NCI-H510A treated with DMSO at 0.1 percent for 48 hours (cell line): ENCODE results near the gene RAB34.

Experiments
- DNase-seq: peaks from one replicate; lab custom pipeline; 2025; lab: John Stamatoyannopoulos, UW

The RAB34 gene, protein sequence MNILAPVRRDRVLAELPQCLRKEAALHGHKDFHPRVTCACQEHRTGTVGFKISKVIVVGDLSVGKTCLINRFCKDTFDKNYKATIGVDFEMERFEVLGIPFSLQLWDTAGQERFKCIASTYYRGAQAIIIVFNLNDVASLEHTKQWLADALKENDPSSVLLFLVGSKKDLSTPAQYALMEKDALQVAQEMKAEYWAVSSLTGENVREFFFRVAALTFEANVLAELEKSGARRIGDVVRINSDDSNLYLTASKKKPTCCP

DNA sequence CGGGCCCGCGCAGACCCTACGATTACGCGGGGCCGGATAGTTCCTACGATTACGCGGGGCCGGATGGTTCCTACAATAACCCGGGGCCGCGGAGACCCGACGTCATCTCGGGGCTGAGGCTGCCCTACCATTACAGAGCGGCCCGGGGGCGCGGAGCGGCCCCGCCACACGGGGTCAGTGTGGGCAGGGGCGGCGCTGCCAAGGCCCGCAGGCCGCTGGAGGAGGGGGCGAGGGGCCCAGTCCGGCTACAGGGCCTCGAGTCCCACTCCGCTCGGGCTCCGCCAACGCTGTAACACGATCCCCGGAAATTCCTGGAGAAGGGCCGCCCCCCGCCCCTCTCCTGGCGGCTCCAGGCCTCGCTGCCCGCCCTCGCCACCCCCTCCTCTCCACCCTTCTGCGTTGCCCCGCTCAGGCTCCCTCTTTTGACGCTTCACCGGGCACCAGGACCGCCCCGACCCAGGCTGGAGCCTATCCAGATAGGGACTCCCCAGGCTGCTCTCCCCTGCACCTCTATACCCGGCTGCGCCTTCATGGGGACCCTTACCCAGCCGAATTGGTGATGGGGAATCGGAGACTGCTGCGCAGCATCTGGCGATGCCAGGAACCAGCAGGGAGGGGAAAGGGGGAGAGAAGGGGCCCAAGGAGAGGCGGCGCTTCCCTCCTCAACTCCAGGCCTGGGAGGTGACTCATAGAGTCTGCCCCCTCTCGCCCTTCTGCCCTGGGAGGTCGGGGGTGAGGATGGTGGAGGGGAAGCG is at the start of gene RAB34:
RAB34 (minus strand) TSS at position 291 of the 755 bp plus-strand sequence. CDS start 602 bp downstream, outside the sequence.
- peak; percentile 96 for DNase-seq

DNA sequence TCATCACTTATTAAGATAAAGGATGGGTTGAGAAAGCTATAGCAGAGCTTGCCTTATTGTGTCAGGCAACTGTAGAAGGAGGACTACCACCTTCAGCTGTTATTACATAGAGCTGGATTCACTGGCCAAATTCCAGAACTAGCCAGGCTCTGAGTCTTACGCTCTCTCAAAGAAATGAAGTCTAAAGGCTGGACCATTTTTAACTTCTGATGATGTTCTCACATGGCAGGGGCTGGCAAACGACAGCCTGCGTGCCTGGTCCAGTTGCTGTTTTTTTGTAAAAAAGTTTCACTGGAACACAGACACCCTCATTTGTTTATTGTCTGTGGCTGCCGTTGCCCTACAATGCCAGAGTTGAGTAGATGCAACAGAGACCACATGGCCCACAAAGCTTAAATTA is 47.4 kb upstream of the RAB34 start:
- no peak for DNase-seq

DNA sequence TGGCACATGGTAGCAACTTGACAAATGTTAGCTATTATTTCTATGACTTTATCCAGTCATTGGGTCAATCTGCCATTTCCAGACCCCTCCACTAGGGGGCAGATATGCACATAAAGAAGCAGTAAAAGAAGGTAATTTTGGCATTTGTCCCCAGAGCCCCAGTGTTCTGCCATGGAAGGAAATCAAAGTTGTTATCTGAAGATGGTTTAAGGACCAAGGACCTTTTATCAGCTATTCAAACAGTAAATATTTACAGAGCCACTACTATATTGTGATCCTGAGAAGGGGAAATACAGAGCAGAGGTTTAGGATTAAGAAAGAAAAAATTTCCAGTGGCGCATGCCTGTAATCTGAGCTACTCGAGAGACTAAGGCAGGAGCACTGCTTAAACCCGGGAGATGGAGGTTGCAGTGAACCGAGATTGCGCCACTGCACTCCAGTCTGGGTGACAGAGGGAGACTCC is 46.2 kb upstream of the RAB34 start:
- DNase-seq = peak; percentile 83

DNA sequence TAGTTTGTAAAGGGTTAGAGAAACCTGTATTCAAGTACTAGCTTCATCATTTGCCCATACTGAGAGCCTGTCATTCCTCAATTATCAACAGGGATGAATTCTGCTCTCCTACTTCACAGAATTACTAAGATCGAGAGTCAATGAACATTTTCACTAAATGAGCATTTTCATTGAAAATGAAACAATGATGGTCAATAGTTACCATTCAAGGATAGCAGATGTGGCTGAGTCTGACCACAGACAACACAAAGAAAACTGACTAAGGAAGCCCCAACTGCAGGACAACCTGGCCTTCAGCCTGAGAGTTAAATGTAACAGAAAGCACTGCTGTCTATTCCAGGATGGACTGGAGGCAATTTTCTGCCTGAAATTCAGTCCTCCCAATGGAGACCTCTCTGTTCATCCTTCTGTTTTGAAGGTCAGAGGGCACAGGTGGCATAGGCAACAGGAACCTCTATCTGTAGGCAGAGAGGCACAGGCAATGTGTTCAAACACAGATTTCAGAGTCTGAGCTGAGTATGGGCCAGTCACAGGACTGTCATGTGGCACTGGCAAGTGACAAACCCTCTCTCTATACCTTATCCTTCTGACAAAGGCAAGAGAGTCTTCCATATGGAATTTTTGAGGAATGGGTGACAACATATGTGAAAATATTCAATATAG is 45.6 kb upstream of the RAB34 start:
- no peak for DNase-seq

DNA sequence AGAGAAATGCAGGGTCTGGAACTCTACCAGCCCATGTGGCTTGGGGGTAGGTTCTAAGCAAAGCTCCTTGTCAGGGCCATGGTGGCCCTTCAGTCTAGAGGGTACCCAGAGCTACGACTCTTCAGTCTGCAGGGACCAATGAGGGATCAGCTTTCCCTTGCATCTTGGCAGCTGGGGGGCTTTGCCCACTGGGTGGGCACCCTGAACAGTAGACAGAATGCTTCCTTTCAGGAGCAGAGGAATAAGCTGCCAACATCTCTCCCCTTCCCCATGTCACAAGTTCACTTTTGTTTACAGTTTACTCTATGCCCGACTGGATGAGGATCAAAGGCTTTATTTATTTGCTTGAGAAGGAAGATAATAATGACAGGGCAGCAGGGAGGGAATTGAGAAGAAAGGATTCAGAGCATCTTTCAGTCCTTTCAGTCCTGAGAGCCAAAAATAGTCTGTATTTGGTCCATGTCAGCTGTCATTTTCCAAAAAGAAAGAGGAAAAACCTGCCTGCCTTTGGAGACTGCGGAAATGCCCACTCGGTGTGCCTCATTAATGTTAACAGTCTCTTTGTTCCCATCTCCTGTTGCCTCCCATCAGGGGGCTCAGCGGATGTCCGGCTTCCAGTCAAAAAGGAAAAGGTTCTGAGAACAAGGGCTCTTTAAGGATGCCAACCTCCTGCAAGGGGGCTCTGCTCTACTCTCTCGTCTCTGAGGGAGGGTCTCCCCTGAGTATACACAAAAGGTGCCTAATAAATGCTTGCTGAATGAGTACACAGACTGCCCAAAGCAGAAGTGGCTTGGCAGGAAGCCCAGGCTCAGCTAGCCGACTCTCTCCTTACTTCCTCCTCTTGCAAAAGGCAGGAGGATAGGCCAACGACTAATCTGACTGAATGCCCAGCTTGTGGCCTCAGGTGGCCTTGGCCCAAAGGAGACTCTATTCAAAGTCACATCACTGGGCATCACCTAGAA is 43.2 kb upstream of the RAB34 start:
- DNase-seq = peak; percentile 58

DNA sequence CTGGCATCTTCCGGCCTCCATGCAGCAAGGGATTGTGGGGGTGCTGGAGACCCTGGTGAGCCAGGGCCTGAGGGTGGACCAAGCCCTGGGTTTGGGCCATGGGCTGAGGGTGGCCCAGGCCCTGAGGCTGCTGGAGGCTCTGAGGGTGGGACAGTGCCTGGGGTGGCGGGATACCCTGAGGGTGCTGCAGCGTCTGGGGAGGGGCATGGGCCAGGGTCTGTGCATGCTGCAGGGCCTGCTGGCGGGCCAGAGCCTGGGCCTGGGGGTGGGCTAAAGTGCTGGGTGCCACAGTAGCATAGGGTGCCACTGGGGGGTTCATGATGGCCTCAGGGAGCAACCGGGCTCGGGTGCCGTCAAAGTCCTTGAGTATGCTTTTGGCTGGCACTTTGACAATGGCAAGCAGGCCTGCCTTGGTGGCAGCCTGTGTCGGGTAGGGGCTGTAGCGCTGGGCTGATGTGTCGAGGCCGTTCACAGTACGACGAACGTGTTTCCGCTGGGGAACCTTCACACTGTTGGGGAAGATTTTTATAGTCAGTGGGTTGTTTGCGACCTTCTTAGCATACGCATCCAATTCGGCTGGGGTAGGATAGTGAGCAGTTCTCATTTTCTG is 41.7 kb upstream of the RAB34 start:
- no peak for DNase-seq

DNA sequence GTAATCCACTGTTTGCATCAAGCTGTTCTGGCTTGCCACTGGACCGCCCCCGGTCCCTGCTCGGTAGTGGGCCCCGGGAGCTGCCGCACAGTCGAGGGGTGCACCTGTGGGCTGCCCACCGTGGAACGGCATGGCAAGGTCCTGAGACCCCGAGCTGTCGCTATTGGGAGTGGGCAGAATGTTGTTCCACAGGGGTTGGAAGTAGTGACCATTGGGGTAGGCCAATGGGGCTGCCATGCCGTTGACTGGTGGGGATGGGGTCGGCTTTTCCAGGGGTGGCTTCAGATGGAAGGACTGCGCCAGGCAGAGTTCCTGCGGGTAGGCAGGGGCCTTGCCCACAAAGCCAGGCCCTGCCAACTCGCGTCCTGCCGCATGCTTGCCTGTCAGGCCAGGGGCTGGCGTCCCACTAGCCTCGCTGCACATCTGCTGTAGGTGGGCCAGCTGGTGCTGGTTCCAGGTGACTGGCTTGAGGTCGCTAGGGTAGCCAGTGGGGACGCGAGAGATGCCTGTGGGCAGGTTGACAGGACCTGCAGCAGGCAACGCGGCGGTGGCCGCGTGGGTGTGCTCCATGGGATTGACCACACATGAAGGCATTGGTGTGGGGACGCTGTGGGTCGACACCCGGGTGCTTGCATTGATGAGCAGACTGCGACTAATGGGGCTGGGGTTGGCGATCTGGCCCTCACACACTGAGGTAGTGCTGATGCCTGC is 40.9 kb upstream of the RAB34 start:
- no peak for DNase-seq

DNA sequence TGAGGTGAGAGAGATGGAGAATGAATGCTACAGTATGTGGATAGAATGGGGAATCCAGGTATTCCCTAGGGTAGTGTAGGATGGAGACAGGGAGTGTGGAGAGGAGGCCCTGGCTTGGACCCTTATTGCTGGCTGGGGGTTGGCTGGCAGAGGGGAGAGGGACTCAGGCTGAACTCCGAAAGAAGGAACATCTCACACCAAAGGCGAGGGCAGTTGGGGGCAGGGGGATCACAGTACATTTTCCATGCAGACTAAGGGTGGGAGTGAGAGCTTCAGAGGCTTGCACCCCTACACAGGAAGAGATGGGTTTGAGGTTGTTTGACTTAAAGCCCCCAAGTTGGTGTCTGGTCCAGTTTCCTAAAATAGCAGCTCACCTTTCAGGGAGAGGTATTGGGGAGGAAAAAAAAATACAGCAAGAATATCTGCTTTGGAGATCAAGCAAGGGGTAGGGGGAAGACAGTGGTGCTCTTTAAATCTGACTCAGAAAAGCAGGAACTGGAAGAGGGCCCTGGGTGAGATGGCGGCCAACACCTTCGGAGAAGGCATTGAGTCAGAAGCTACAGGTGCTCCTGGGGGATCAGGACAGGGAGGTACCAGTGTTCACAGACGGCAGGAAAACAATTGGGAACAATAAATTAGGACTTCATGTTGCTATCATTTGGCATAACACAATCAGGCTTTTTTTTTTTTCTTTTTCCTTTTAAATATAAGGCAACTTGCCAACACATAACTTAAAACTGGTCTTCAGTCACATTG is 38.6 kb upstream of the RAB34 start:
- DNase-seq = no peak

DNA sequence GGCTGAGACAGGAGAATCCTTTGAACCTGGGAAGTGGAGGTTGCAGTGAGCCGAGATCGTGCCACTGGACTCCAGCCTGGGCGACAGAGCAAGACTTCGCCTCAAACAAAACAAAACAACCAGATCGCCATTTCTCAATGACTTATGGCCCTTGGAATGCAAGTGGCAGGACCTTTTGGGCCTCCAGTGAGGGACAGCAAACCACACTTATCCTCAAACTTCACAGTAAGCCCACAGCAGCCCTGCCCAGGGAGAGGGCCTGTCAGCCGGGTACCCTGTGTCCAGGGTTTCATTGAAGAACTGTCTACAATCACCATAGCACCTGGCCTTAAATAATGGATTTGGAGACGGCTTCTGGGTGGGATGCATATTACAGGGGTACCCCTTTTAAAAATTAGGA is 37.8 kb upstream of the RAB34 start:
- no peak for DNase-seq

DNA sequence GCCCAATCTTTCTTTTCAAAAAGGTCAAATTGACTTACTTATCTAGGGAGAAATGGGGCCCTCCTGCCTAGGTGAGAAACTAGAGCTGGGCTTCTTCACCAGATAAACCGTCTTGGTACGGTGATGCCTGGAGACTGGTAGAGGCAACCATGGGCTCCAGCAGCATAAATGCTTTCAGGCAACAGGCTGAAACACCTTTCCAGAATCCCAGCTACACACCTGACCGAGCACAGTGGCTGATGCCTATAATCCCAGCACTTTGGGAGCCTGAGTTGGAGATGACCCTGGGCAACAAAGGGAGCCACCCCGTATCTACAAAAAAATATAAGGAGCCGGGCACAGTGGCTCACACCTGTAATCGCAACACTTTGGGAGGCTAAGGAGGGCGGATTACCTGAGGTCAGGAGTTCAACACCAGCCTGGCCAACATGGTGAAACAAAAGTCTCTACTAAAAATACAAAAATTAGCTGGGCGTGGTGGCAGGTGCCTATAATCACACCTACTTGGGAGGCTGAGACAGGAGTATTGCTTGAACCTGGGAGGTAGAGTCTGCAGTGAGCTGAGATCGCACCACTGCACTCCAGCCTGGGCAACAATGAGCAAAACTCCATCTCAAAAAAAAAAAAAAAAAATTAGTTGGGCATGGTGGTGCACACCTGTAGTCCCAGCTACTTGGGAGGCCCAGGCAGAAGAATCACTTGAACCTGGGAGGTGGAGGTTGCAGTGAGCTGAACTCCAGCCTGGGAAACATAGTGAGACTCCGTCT is 34.1 kb upstream of the RAB34 start:
- DNase-seq = no peak

DNA sequence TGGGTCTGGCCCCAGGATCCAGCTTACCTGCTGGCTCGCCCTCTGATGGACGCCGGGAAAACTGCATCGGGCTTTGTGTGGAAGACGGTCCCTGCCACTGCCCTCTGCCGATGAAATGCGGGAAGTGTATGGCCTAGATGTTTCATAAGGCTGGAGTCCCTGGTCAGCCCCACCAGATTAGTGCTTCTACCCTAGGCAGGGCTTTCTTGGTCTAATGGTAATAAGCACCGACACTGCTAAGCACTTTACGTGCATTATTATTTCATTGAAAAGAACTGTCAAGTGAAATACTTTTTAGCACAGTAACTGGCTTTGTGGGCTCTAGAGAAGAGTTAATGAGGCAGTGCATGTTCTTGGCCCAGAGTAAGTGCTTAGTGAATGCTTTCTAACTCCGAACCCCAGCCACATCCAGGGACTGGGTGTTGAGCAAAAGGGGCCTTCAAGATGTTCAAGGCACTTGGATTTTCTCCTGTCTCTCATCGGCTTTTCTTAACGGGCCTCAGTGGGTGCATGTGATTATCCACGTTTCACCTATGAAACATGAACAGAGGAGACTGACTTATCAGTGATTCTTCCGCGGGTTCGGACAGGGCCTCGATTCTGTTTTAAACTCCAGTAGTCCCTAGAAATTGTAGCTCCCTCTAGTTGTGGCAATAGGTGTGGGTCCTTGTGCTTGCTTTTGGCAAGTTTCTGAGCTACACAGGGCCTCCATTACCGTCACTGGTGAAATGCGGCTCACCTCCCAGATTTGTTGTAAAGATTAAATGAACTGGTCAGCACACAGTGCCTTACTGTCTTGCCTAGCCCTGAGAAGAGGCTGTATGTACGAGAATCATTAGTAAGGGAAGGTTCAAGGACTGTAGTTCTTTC is 32.7 kb upstream of the RAB34 start:
- peak; percentile 96 for DNase-seq

DNA sequence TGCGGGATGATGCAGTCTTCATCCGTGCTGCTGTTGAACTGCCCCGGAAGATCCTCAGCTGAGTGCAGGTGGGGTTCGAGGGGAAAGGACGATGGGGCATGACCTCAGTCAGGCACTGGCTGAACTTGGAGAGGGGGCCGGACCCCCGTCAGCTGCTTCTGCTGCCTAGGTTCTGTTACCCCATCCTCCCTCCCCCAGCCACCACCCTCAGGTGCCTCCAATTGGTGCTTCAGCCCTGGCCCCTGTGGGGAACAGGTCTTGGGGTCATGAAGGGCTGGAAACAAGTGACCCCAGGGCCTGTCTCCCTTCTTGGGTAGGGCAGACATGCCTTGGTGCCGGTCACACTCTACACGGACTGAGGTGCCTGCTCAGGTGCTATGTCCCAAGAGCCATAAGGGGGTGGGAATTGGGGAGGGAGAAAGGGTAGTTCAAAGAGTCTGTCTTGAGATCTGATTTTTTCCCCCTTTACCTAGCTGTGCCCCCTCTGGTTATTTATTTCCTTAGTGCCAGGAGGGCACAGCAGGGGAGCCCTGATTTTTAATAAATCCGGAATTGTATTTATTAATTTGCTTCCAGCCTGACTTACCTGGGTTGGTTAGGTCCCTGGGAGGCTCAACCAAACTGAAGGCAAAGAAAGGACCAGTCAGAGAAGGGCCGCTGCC is 32.0 kb upstream of the RAB34 start:
- no peak for DNase-seq

DNA sequence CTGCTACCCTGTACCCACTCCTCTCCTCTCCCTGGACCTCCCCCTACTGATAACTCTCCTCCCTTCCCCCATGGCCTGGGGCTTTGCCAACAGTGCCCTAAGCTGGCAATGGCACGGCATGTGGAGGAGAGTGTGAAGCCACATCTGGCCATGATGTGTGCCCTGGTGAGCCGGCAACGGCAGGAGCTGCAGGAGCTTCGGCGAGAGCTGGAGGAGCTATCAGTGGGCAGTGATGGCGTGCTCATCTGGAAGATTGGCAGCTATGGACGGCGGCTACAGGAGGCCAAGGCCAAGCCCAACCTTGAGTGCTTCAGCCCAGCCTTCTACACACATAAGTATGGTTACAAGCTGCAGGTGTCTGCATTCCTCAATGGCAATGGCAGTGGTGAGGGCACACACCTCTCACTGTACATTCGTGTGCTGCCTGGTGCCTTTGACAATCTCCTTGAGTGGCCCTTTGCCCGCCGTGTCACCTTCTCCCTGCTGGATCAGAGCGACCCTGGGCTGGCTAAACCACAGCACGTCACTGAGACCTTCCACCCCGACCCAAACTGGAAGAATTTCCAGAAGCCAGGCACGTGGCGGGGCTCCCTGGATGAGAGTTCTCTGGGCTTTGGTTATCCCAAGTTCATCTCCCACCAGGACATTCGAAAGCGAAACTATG is 31.3 kb upstream of the RAB34 start:
- no peak for DNase-seq

DNA sequence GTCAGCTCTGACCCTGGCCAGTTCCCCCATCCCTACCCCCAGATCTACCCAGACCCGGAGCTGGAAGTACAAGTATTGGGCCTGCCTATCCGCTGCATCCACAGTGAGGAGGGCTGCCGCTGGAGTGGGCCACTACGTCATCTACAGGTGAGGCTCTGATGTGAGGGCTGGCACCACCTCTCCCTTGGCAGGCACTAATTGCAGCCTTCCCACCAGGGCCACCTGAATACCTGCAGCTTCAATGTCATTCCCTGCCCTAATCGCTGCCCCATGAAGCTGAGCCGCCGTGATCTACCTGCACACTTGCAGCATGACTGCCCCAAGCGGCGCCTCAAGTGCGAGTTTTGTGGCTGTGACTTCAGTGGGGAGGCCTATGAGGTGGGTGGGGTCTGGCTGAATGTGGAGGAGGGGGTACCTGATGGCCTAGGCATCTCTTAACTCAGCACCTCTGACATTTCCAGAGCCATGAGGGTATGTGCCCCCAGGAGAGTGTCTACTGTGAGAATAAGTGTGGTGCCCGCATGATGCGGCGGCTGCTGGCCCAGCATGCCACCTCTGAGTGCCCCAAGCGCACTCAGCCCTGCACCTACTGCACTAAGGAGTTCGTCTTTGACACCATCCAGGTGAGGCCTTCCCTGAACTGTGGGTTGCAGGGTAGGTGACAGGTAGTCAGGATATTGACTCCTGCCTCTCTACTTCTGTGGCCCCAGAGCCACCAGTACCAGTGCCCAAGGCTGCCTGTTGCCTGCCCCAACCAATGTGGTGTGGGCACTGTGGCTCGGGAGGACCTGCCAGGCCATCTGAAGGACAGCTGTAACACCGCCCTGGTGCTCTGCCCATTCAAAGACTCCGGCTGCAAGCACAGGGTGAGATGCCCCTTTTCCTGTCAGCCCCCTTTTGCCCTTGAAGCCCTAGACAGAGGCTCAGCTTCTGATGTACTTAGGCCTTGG is 30.4 kb upstream of the RAB34 start:
- no peak for DNase-seq

DNA sequence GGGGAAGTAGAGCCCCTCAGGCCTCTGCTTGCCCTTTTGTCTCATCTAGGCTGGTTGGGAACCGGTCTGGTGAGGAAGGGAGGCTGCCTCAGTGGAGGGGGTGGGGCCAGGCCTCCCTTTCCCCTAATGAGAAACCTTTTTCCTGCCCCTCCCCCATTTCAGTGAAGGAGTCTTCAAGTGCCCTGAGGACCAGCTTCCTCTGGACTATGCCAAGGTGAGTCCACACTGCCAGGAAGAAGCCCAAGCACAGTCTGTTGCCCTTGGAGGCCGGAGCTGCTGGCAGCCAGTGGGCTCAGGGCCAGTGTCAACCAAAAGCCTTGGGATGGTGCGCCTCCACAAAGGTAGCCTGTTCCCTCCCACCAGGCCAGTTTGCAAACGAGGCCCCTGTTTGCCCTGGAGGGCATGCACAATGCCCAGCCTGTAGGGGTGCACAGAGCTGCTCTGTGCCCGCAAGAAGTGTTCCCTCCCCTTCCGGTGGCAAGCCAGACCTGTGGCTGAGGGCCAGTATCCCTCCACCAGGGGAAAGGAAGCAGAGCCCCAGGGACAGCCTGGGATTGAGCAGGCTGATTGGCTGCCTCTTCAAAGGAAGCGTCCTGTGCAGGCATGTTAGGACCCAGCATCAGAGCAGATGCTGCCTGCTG is 29.5 kb upstream of the RAB34 start:
- DNase-seq = peak; percentile 95
